GM20431 (cell line): ENCODE results near the gene POPDC3.
"Not testable (repeated sequence)": the region's sequence is repeated elsewhere in the genome, so short reads cannot be mapped to it uniquely, and the experiment has no call there.

Source experiments
- in situ Hi-C: fragments of 300-500 bp; cut with MseI, MboI; formaldehyde crosslinking; loops from one replicate; pipeline ENCODE4 v1.15.0; 2020; ENCODE audit warnings: low sequenced_read_pairs; ENCODE audit not compliant: unreplicated experiment

POPDC3 gene, protein sequence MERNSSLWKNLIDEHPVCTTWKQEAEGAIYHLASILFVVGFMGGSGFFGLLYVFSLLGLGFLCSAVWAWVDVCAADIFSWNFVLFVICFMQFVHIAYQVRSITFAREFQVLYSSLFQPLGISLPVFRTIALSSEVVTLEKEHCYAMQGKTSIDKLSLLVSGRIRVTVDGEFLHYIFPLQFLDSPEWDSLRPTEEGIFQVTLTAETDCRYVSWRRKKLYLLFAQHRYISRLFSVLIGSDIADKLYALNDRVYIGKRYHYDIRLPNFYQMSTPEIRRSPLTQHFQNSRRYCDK

DNA sequence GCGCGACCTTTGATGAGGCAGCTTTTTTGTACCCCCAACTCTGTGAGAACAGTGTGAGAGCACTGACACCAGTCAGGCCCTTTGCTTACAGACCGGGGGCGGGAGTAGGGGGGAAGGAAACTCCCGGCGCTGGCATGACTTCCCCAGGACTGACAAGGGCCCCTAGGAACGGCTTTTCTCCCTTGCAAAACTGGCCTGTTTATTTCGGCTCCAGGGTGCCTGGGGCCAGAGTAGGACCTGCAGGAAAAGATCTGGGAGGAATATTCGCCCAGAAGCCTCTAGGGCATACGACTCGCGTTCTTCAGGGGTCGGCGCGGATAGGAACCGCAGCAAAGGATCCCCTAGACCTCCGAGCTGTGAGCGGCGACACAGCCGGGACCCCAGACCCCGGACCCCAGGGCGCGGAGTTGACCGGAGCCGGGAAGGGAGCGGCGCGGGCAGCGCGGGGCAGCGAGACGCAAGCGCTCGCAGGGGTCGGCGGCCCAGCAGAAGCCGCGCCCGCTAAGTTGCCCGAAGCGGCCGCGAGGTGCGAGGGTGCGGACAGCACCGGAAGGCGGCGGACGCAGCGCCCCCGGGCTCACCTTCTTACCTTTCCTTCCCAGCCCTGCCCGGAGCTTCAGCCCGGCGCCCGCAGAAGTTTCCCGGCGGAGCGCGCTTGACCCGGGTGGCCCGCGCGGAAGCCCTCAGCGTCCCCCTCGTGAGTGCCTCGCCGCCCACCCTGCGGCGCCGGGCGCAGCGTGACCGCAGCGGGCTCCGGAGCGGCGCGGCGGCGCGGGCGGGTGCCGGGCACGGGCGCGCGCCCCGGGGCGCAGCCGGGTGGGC, at the start of gene POPDC3:
TSS of gene POPDC3 (minus strand) at position 771 of the 822 bp plus-strand sequence. CDS start 18,105 bp downstream, outside the sequence.
- in situ Hi-C loops, result no loop called here

DNA sequence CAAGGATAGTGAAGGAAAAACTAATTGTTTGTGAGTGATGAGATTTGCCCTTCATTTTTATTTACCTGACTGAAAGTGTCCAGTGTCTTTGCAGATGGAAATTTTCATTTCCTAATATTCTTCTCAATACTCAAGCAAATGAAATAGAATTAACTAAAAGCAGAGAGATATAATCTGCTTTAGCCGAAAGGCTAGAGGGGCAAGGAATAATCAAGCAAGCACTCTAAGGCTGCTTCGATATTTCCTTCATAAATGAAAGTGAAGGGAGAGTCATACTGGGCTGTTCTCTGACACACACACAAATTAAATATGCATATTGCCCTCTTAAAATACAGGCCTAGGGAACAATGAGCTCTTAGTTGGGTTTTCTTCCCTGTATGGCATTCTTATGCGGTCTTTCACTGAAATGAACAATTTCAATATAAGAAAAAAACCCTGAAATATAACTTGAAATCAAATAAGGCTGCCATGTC, 47.5 kb upstream of the POPDC3 start:
- in situ Hi-C loops, result no loop called here

- in situ Hi-C loops, result no loop called here
Measured at GRCh38 chr6:105226598-105227294, 46.9 kb upstream of the POPDC3 start.

- in situ Hi-C loops, result no loop called here
Measured at GRCh38 chr6:105223242-105223641, 43.4 kb upstream of the POPDC3 start.

GRCh38 chr6:105221219-105221618, 41.4 kb upstream of the POPDC3 start:
- in situ Hi-C loops, result not testable (repeated sequence)

- in situ Hi-C loops, result no loop called here
Measured at GRCh38 chr6:105220186-105220585, 40.4 kb upstream of the POPDC3 start.

DNA sequence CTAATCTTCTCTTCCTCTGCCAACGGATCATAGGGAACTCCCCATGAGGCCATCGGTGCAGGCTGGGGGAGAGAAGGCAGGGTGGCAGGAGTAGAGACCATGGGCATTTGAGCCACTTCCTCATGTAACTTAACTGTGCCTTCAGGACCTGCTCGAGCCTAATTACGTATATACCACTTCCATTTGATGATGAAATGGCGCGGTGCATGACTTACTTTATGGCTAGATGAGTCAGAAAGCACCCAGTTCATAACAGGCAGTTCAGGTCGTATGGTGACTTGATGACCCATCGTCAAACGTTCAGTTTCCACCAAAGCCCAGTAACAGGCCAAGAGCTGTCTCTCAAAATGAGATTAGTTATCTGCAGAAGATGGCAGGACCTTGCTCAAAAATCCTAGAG, 39.4 kb upstream of the POPDC3 start:
- in situ Hi-C loops, result not testable (repeated sequence)

DNA sequence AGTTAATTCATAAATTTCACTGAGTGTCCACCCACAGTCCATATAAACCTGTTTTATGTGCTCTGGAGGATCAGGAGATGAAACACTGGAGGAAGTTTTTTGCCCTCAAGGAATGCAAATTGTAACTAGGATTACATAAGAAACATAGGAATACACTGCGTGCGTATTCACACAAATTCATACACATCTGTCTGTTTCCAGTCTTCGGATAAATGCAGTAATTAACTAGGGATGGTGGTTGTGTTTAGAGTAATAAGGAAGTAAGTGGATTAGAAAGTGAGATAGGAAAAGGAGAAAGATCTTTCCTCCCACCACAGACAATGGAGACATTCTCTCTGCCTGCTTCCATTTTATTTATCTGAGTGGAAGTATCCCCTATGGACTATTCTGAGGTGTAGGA, 35.7 kb upstream of the POPDC3 start:
- in situ Hi-C loops, result no loop called here

DNA sequence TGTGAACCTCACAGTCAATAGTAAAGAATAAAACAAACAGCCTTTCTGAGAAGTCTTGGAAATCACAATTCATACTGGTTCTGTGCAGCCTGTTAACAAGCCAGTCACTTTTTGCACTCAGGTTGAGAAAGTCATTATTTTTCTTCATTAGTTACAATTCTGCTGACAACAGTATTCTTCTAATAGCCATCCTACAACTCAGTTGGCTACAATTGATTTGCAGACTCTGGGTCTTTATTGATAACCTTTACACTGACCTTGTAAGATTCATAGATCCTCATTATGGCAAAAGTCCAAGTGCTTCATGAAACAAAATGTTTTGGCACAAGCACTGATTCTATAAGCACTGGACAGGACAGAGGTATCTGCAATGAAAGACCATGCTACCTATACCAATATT, 34.9 kb upstream of the POPDC3 start:
- in situ Hi-C loops, result no loop called here

DNA sequence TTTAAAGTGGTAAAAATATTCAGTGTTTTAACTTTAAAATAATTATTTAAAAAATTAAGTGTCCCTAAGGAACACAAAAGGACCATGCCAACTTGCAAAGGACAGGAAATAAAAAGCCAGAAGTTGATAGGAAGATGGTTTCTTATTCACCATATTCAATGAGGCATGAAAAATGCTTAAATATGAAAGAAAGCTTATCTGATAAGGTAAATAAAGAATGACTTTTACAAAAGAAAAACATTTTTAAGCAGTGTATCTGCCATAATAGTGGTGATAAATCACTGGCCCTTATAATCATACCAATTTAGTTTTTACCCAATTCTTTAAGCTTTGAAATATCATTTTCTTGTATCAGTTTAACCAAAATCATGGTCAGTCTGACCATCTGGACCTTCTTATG, 33.5 kb upstream of the POPDC3 start:
- in situ Hi-C loops, result no loop called here

- in situ Hi-C loops, result no loop called here
Measured at GRCh38 chr6:105212587-105212986, 32.8 kb upstream of the POPDC3 start.

DNA sequence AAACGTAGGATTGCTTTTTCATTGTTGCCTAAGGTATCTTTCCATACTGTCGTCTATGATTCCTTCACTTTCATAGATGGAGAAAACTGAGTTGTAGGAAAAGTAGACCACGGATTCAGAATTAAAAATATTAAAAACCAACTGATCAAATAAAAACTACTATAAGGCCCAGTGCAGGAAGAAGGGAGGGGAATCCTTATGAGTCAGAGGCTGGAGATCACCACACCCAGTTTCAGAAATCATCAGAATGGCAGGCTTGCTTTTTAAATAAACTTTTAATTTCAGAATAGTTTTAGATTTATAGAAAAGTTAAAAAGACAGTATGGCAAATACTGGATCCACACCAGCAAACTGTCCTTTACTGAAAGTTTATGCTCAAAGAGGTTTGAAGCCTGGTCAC, 32.0 kb upstream of the POPDC3 start:
- in situ Hi-C loops, result no loop called here

GRCh38 chr6:105210932-105211531, 31.2 kb upstream of the POPDC3 start:
- in situ Hi-C loops, result no loop called here

GRCh38 chr6:105209950-105210706, 30.3 kb upstream of the POPDC3 start:
- in situ Hi-C loops, result no loop called here

GRCh38 chr6:105207524-105208269, 27.9 kb upstream of the POPDC3 start:
- in situ Hi-C loops, result no loop called here

DNA sequence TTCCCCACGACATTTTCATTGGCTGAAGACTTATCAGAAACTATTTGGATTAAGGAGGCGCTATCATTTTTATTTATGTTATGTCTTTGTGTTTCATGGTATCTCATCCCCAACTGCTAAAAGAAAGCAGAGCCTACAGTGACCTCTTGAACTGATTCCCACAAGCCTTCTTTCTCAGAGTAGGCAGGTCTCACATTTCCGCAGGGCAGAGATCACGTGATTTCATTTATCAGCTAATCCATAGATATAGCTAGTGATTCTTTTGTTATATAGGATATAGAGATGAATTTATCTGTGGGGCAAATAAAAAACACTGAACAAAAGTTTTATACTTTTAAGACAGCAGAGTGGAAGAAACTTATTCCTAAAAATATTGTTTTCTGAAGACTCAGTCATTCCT, 25.0 kb upstream of the POPDC3 start:
- in situ Hi-C loops, result no loop called here

GRCh38 chr6:105204331-105204730, 24.5 kb upstream of the POPDC3 start:
- in situ Hi-C loops, result no loop called here

- in situ Hi-C loops, result no loop called here
Measured at GRCh38 chr6:105202486-105202885, 22.7 kb upstream of the POPDC3 start.

- in situ Hi-C loops, result no loop called here
Measured at GRCh38 chr6:105200133-105200730, 20.4 kb upstream of the POPDC3 start.
